ENCODE measurements around the gene C5orf15. TPM values are rescaled to one million over a fixed set of nuclear protein-coding genes. Genes with fewer than 3 reads are reported as not detected.

Gene C5orf15
- total RNA-seq, 1 experiment from 2014 or later, result 63.2 TPM

- Histone ChIP-seq H3K36me3 (ENCODE audit: control insufficient read depth, insufficient read depth, low read length) (no peaks in the 10 kb centered on the region), H3K27ac (ENCODE audit: low read length) (no peak overlapping the region), H3K4me1 (ENCODE audit: control insufficient read depth, insufficient read depth, low read length) (no peaks in the 10 kb centered on the region), H3K9me3 (ENCODE audit: control insufficient read depth, insufficient read depth, low read depth, low read length) (no peaks in the 10 kb centered on the region), H3K27me3 (ENCODE audit: control insufficient read depth, insufficient read depth, low read length) (no peaks in the 10 kb centered on the region), H3K4me3 (ENCODE audit: low read depth in 2 of 2, low read length in 2 of 2) (no peak overlapping the region)
- no TSS peak for BruUV-seq (replicated peaks)
- DNase-seq (ENCODE audit: low read depth, low spot score) (no peak), ATAC-seq (no peak)
- TF ChIP-seq TCF7L2 (IDR thresholded peaks at IDR 0.05; ENCODE audit: low read depth, low read length), result no peak
- no peak for TF ChIP-seq POLR2AphosphoS5 (IDR thresholded peaks at IDR 0.05; ENCODE audit: low read depth, low read length)
- TF ChIP-seq, protein P1, sequence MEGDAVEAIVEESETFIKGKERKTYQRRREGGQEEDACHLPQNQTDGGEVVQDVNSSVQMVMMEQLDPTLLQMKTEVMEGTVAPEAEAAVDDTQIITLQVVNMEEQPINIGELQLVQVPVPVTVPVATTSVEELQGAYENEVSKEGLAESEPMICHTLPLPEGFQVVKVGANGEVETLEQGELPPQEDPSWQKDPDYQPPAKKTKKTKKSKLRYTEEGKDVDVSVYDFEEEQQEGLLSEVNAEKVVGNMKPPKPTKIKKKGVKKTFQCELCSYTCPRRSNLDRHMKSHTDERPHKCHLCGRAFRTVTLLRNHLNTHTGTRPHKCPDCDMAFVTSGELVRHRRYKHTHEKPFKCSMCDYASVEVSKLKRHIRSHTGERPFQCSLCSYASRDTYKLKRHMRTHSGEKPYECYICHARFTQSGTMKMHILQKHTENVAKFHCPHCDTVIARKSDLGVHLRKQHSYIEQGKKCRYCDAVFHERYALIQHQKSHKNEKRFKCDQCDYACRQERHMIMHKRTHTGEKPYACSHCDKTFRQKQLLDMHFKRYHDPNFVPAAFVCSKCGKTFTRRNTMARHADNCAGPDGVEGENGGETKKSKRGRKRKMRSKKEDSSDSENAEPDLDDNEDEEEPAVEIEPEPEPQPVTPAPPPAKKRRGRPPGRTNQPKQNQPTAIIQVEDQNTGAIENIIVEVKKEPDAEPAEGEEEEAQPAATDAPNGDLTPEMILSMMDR (IDR thresholded peaks at IDR 0.05), result no peak
- no peak for TF ChIP-seq REST (IDR thresholded peaks at IDR 0.05; ENCODE audit: insufficient read depth in 1 of 2, low read depth in 2 of 2, low read length in 1 of 2)
- POLR2A ChIA-PET, result no interaction called here
- in situ Hi-C loops (cut with HindIII; ENCODE audit: low pct_unique_long_range_greater_than_20kb, low sequenced_read_pairs) (no loop called here), intact Hi-C loops (cut with micrococcal nuclease; ENCODE audit: unreplicated experiment) (no loop called here)
- CTCF ChIA-PET, result no interaction called here
These were observed 58.8 kb downstream of the C5orf15 start for GRCh38 chr5:133909603-133910002.

GRCh38 chr5:133907075-133907474, 61.4 kb downstream of the C5orf15 start:
- H3K4me3 ChIP-seq (ENCODE audit: low read depth in 2 of 2, low read length in 2 of 2), result no peak overlapping the region
- no peaks in the 10 kb centered on the region for H3K9me3 ChIP-seq (ENCODE audit: control insufficient read depth, insufficient read depth, low read depth, low read length)
- no peaks in the 10 kb centered on the region for H3K27me3 ChIP-seq (ENCODE audit: control insufficient read depth, insufficient read depth, low read length)
- no peak for DNase-seq (ENCODE audit: low read depth, low spot score)
- ATAC-seq, result no peak; the same call in 1 of the 2 replicates
- BruUV-seq (replicated peaks), result no TSS peak
- H3K36me3 ChIP-seq (ENCODE audit: control insufficient read depth, insufficient read depth, low read length), result no peaks in the 10 kb centered on the region
- no peak overlapping the region for H3K27ac ChIP-seq (ENCODE audit: low read length)
- POLR2A ChIA-PET, result no interaction called here
- no peak for TF ChIP-seq SIN3A (IDR thresholded peaks at IDR 0.05; ENCODE audit: borderline replicate concordance, insufficient read depth, low read depth, low read length)
- CTCF ChIA-PET, result no interaction called here
- in situ Hi-C loops (cut with HindIII; ENCODE audit: low pct_unique_long_range_greater_than_20kb, low sequenced_read_pairs), result no loop called here
- H3K4me1 ChIP-seq (ENCODE audit: control insufficient read depth, insufficient read depth, low read length), result no peaks in the 10 kb centered on the region
- intact Hi-C loops (cut with micrococcal nuclease; ENCODE audit: unreplicated experiment), result no loop called here

- no peak for DNase-seq (ENCODE audit: low read depth, low spot score)
- ChIA-PET POLR2A (no interaction called here), CTCF (no interaction called here)
- TF ChIP-seq POLR2AphosphoS5 (IDR thresholded peaks at IDR 0.05; ENCODE audit: low read depth, low read length), result no peak
- TF ChIP-seq TCF7L2 (IDR thresholded peaks at IDR 0.05; ENCODE audit: low read depth, low read length), result no peak
- no peak for TF ChIP-seq REST (IDR thresholded peaks at IDR 0.05; ENCODE audit: insufficient read depth in 1 of 2, low read depth in 2 of 2, low read length in 1 of 2)
- no peak for TF ChIP-seq SIN3A (IDR thresholded peaks at IDR 0.05; ENCODE audit: borderline replicate concordance, insufficient read depth, low read depth, low read length)
- TF ChIP-seq, protein P1 (IDR thresholded peaks at IDR 0.05), result no peak
- in situ Hi-C loops (cut with HindIII; ENCODE audit: low pct_unique_long_range_greater_than_20kb, low sequenced_read_pairs) (no loop called here), intact Hi-C loops (cut with micrococcal nuclease; ENCODE audit: unreplicated experiment) (no loop called here)
- H3K36me3 ChIP-seq (ENCODE audit: control insufficient read depth, insufficient read depth, low read length), result no peaks in the 10 kb centered on the region
- H3K27me3 ChIP-seq (ENCODE audit: control insufficient read depth, insufficient read depth, low read length), result no peaks in the 10 kb centered on the region
- BruUV-seq (replicated peaks), result no TSS peak
- H3K27ac ChIP-seq (ENCODE audit: low read length), result no peak overlapping the region
- ATAC-seq, result no peak
- no peaks in the 10 kb centered on the region for H3K4me1 ChIP-seq (ENCODE audit: control insufficient read depth, insufficient read depth, low read length)
- no peak overlapping the region for H3K4me3 ChIP-seq (ENCODE audit: low read depth in 2 of 2, low read length in 2 of 2)
- no peaks in the 10 kb centered on the region for H3K9me3 ChIP-seq (ENCODE audit: control insufficient read depth, insufficient read depth, low read depth, low read length)
These were observed 62.1 kb downstream of the C5orf15 start for GRCh38 chr5:133906303-133906702.
